Measurements from ENCODE around the gene KLHL10. TPM values are rescaled to one million over a fixed set of nuclear protein-coding genes. Genes with fewer than 3 reads are reported as not detected.
"Not testable (repeated sequence)": the region's sequence is repeated elsewhere in the genome, so short reads cannot be mapped to it uniquely, and the experiment has no call there.

KLHL10 gene
- polyA plus RNA-seq, 1 of the 3 experiments (the other 2 are of a cell fraction): 0.02 TPM

DNA sequence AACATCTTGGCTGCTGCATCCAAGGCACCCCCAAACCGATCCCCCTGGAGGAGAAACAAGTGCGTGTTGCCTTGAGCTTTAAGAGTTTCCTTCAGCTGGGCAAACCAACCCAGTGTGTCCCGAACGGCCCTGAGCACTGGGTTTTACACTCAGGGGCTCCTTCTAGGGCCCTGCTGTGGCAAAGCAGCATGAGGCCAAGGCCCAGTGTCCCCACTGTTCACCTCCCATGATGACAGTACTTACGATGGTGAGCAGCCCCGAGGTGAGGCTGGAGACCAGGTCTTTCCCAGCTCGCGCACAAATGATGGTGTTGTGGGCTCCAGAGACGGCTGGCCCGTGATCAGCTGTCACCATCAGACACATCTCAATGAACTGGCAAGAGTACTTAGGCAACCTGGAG lies 34.2 kb downstream of the KLHL10 start (continued):
- TF ChIP-seq, protein P1, sequence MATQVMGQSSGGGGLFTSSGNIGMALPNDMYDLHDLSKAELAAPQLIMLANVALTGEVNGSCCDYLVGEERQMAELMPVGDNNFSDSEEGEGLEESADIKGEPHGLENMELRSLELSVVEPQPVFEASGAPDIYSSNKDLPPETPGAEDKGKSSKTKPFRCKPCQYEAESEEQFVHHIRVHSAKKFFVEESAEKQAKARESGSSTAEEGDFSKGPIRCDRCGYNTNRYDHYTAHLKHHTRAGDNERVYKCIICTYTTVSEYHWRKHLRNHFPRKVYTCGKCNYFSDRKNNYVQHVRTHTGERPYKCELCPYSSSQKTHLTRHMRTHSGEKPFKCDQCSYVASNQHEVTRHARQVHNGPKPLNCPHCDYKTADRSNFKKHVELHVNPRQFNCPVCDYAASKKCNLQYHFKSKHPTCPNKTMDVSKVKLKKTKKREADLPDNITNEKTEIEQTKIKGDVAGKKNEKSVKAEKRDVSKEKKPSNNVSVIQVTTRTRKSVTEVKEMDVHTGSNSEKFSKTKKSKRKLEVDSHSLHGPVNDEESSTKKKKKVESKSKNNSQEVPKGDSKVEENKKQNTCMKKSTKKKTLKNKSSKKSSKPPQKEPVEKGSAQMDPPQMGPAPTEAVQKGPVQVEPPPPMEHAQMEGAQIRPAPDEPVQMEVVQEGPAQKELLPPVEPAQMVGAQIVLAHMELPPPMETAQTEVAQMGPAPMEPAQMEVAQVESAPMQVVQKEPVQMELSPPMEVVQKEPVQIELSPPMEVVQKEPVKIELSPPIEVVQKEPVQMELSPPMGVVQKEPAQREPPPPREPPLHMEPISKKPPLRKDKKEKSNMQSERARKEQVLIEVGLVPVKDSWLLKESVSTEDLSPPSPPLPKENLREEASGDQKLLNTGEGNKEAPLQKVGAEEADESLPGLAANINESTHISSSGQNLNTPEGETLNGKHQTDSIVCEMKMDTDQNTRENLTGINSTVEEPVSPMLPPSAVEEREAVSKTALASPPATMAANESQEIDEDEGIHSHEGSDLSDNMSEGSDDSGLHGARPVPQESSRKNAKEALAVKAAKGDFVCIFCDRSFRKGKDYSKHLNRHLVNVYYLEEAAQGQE (IDR thresholded peaks at IDR 0.05; ENCODE audit: low read depth, low read length): no peak
- TF ChIP-seq, protein P2, sequence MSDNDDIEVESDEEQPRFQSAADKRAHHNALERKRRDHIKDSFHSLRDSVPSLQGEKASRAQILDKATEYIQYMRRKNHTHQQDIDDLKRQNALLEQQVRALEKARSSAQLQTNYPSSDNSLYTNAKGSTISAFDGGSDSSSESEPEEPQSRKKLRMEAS (IDR thresholded peaks at IDR 0.05; ENCODE audit: low read depth): no peak
- no peak for TF ChIP-seq SMC3 (IDR thresholded peaks at IDR 0.05; ENCODE audit: low read depth, low read length)

DNA sequence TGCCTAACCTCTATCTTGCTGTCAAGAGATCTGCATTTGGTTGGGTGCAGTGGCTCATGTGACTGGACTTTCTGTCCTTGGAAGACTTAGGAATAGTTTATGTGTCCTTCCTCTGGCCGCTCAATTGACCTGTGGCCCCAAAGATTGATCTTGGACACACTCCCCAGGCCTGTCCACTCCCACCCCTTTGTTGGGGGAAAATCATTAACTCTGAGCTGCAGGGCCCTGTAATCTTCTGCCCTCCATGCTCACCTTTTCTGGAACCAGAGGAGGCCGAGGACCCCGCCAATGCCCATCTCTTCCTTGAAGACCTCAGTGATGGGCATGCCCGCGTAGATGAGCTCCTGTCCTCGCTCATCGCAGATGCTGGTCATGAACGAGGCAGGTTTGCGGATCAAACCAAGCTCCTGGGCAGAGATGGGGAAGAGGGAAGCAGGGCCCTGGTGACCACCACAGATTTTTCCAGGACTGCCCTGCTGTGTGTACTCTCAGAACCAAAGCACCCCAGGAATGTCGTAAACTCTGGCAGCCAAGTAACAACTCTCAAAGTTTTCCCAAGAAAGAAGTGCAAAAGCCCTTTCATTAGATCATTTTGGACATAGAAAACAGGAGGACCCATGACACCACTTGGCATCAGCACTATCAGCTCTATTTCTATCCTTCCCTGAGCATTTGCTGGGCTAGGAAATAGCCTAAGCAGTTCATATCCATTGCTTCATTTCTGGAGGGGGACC lies 36.1 kb downstream of the KLHL10 start:
- H3K79me2 ChIP-seq (ENCODE audit: insufficient read depth): peaks cover 6% of the 10 kb centered on the region
- H3K36me3 ChIP-seq (replicated peaks in 1 of 2; ENCODE audit: control insufficient read depth in 1 of 2, insufficient read depth in 2 of 2, low read length in 1 of 2): peaks cover 58% of the 10 kb centered on the region in 2 experiments
- no peak for TF ChIP-seq TEAD4 (IDR thresholded peaks at IDR 0.05; ENCODE audit: borderline replicate concordance, insufficient read depth)
- no peak overlapping the region for H3K27ac ChIP-seq (ENCODE audit: low read depth in 2 of 2, low read length in 1 of 2)
- H3K27me3 ChIP-seq (ENCODE audit: insufficient read depth): no peaks in the 10 kb centered on the region
- WGBS (ENCODE audit: low lambda C conversion rate): 99% methylated on average over 10 of the region's 10 CpGs
- ChIA-PET POLR2A (no interaction called here), CTCF (interaction anchor here (1.0 kb wide), 1 partner anchor 72 kb away, joined by 3 read pairs; no protein-coding TSS in a partner anchor)
- H3K4me3 ChIP-seq (ENCODE audit: low read depth in 2 of 2, low read length in 1 of 2): no peak overlapping the region
- no peak overlapping the region for H3K4me2 ChIP-seq
- H3K9ac ChIP-seq: no peak overlapping the region
- H3F3A ChIP-seq (replicated peaks; ENCODE audit: insufficient read depth): peaks cover 24% of the 10 kb centered on the region
- no peaks in the 10 kb centered on the region for H3K9me3 ChIP-seq
- H3K4me1 ChIP-seq (ENCODE audit: control insufficient read depth in 1 of 2, insufficient read depth in 2 of 2, low read depth in 1 of 2, low read length in 1 of 2): no peaks in the 10 kb centered on the region
- H2AFZ ChIP-seq (ENCODE audit: low read depth): no peak overlapping the region
- no peak for DNase-seq
- no peaks in the 10 kb centered on the region for H4K20me1 ChIP-seq (ENCODE audit: insufficient read depth)
- no peaks in the 10 kb centered on the region for H3K9me2 ChIP-seq

DNA sequence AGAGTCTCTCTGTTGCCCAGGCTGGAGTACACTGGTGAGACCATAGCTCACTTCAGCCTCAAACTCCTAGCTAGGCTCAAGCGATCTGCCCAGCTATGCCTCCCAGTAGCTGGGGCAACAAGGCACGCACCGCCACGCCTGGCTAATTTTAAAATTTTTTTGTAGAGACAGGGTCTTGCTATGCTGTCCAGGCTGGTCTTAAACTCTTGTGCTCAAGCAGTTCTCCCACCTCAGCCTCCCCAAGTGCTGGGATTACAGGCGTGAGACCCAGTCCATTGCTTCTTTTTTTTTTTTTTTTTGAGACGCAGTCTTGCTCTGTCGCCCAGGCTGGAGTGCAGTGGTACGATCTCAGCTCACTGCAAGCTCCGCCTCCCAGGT lies 36.7 kb downstream of the KLHL10 start:
- H3K4me3 ChIP-seq (ENCODE audit: low read depth in 2 of 2, low read length in 1 of 2); H3K9me2 ChIP-seq; H3K27me3 ChIP-seq (ENCODE audit: insufficient read depth); H4K20me1 ChIP-seq (ENCODE audit: insufficient read depth); H3K4me2 ChIP-seq; POLR2A ChIA-PET; H2AFZ ChIP-seq (ENCODE audit: low read depth); H3K9me3 ChIP-seq; H3K4me1 ChIP-seq (ENCODE audit: control insufficient read depth in 1 of 2, insufficient read depth in 2 of 2, low read depth in 1 of 2, low read length in 1 of 2); H3K27ac ChIP-seq (ENCODE audit: low read depth in 2 of 2, low read length in 1 of 2); H3K9ac ChIP-seq; DNase-seq: not testable (repeated sequence)
- Histone ChIP-seq H3K36me3 (replicated peaks in 1 of 2; ENCODE audit: control insufficient read depth in 1 of 2, insufficient read depth in 2 of 2, low read length in 1 of 2) (peaks cover 54 to 60% of the 10 kb centered on the region in 2 experiments), H3F3A (replicated peaks; ENCODE audit: insufficient read depth) (peaks cover 18% of the 10 kb centered on the region), H3K79me2 (ENCODE audit: insufficient read depth) (peaks cover 11% of the 10 kb centered on the region)
- CTCF ChIA-PET: interaction anchor here (0.7 to 1.0 kb wide), 2 partner anchors 20 to 72 kb away, joined by 3 read pairs; no protein-coding TSS in a partner anchor
- 94% methylated on average over 9 of the region's 9 CpGs for WGBS (ENCODE audit: low lambda C conversion rate)

Data from SK-N-SH (cell line).